ENCODE results near the gene NNMT. TPM values are rescaled to one million over a fixed set of nuclear protein-coding genes. Genes with fewer than 3 reads are reported as not detected.
A peak's percentile ranks its signal among the peaks of the same experiment; 100 is the strongest.

The NNMT gene
- polyA plus RNA-seq, 3 donors from 2014 or later, result 0.68 to 1.0 TPM; not detected in 1

DNA sequence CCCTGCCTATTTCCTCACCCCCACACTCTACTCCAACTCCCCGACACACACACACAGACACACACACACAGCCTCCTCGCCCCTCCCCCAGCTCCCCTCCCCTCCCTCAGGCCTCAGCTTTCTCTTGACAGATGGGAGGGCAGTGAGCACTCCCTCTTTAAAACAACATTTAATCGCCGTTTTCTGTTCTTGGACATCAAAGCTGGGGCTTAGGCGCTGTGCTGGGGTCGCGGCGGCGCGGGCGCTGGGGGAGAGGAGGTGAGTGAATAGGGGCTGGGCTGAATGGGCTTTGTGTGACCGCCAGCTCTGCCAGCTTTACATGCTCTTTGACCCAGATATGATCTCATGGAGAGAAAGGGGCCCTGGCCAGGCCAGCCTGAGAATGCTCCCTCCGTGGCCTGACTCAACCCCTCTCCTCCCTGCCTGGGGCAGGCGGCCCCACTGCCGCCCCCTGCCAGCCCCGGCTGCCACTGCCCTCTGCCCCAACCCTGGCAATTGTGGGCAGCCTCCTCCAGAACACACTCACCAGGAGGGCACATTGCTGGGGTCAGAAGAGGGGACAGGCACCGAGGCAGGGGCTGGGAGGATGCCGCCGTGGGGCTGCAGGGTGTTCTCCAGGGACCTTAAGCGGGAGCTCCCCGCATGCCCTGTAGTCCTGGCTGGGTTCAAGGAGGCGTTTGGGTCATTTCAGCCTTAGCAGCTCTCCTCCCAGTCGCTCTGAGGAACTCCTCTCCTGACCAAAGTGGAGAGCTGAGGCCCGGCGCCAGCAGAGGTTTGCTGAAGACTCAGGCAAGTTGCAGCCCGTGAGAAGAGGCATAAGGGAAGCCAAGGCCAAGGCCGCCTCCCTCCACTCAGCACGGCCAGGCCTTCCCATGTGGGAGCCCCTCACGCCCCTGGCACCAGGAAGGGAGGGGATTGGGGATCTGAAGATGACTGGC lies 38.3 kb upstream of the NNMT start:
- Mint-ChIP-seq H3K9me3 (no peaks in the 10 kb centered on the region), H3K27ac (peak overlapping the region in 4 of 6 donors; percentile 6 to 80 (median 56)), H3K4me1 (peaks cover 6 to 7% of the 10 kb centered on the region in 2 donors), H3K27me3 (ENCODE audit: low read depth in 3 of 3) (peaks cover 15 to 29% (median 19%) of the 10 kb centered on the region in 3 donors), H3K36me3 (peaks cover 0 to 6% (median 4%) of the 10 kb centered on the region in 3 donors), H3K4me3 (no peak overlapping the region)
- DNase-seq, result no peak

DNA sequence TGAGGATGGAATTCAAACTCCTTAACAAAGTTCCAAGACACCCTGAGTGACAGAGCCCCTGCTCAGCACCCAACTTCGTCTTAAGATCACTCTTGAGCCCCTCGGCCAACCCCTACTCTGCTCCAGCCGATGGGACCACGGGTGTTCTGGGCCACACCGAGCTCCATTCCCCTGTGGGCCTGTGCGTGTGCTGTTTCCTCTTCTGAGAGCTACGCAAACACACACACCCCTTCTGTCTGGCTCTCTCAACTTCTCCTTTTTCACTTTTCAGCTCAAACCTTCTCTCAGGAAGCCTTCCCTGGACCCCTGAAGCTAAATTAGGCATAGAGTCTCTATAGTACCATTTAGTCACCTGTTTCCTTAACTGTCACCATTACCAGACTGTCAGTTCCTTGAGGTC lies 37.5 kb upstream of the NNMT start:
- Mint-ChIP-seq H3K4me3 (no peak overlapping the region), H3K27ac (peak overlapping the region; percentile 2 to 80 (median 56)), H3K9me3 (no peaks in the 10 kb centered on the region), H3K36me3 (peaks cover 0 to 6% (median 4%) of the 10 kb centered on the region in 3 donors), H3K27me3 (ENCODE audit: low read depth in 3 of 3) (peaks cover 13 to 26% (median 19%) of the 10 kb centered on the region in 3 donors), H3K4me1 (peaks cover 6 to 7% of the 10 kb centered on the region in 2 donors)
- no peak for DNase-seq

DNA sequence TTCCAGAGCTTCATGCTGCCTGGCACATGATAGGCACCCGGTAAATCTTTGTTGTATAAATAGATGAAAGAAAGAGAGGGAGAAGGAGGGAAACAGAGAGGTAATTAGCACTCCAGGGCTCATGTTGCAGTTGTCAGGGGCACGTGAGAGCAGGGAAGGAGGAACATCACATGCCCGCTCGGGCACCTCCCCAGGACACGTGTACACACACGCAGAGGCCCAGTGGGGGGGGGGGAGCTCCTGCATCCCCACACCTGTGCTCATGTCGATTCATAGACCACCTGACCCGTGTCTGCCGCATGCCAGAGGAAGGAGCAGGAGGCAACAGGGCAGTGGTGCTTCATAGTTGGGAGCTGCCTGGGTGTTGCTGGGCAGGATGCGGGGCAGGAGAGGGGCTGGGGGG lies 37.1 kb upstream of the NNMT start:
- H3K4me1 Mint-ChIP-seq, result peaks cover 6 to 7% of the 10 kb centered on the region in 2 donors
- no peaks in the 10 kb centered on the region for H3K9me3 Mint-ChIP-seq
- peak overlapping the region in 5 of 6 donors; percentile 2 to 73 (median 43) for H3K27ac Mint-ChIP-seq
- peaks cover 13 to 24% (median 19%) of the 10 kb centered on the region in 3 donors for H3K27me3 Mint-ChIP-seq (ENCODE audit: low read depth in 3 of 3)
- no peak overlapping the region for H3K4me3 Mint-ChIP-seq
- H3K36me3 Mint-ChIP-seq, result peaks cover 0 to 4% (median 4%) of the 10 kb centered on the region in 3 donors
- no peak for DNase-seq

DNA sequence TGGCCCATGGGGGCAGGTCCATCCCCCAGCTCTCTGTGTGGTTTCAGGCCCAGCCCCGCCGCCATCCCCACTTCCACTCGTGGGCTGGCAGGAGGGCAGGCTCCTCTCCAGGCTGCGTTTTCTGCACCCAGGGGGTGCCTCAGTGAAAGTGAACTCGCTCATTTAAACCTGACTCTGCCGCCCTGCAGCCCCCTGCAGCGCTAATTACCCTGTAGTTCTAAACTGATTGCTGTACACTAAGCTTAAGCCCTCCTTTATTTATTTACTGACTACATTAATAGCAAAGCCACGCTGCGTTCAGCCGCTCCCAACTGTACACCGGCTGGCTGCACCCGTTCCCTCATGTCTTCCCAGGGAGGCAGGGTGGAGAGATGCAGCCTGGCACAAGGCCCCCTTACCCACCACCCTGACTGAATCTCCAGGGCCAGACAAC lies 36.6 kb upstream of the NNMT start:
- peaks cover 12 to 24% (median 18%) of the 10 kb centered on the region in 3 donors for H3K27me3 Mint-ChIP-seq (ENCODE audit: low read depth in 3 of 3)
- peaks cover 6 to 7% of the 10 kb centered on the region in 2 donors for H3K4me1 Mint-ChIP-seq
- H3K27ac Mint-ChIP-seq, result peak overlapping the region in 1 of 6 donors; percentile 31
- no peaks in the 10 kb centered on the region for H3K9me3 Mint-ChIP-seq
- H3K4me3 Mint-ChIP-seq, result no peak overlapping the region
- DNase-seq, result no peak
- H3K36me3 Mint-ChIP-seq, result peaks cover 0 to 4% (median 4%) of the 10 kb centered on the region in 3 donors

DNA sequence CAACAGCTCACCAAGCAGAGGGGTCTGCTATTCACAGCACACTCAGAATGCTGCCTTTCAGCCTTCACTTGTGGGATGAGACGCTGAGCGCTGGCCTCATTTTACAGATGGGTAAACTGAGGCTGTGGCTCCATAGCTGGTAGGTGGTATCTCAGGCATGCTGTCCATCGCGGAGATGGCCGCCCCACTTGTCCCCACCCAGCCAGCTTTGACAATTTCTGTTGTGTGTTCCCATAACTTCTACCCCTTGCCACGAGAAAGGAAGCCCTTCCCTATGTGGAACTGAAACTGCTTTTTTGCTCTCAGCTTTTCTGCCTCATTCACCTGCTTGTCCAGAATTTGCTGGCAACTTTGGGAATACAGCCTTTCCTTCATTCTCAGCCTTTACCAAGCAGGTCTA lies 36.1 kb upstream of the NNMT start:
- H3K27ac Mint-ChIP-seq, result peak overlapping the region in 1 of 6 donors; percentile 61
- no peak for DNase-seq
- peaks cover 11 to 22% (median 17%) of the 10 kb centered on the region in 3 donors for H3K27me3 Mint-ChIP-seq (ENCODE audit: low read depth in 3 of 3)
- peaks cover 0 to 4% (median 4%) of the 10 kb centered on the region in 3 donors for H3K36me3 Mint-ChIP-seq
- no peaks in the 10 kb centered on the region for H3K9me3 Mint-ChIP-seq
- peaks cover 6 to 7% of the 10 kb centered on the region in 2 donors for H3K4me1 Mint-ChIP-seq
- no peak overlapping the region for H3K4me3 Mint-ChIP-seq

- peaks cover 0 to 4% (median 4%) of the 10 kb centered on the region in 3 donors for H3K36me3 Mint-ChIP-seq
- peak overlapping the region in 1 of 6 donors; percentile 61 for H3K27ac Mint-ChIP-seq
- peaks cover 6 to 7% of the 10 kb centered on the region in 2 donors for H3K4me1 Mint-ChIP-seq
- H3K27me3 Mint-ChIP-seq (ENCODE audit: low read depth in 3 of 3), result peaks cover 11 to 22% (median 17%) of the 10 kb centered on the region in 3 donors
- no peak for DNase-seq
- no peak overlapping the region for H3K4me3 Mint-ChIP-seq
- no peaks in the 10 kb centered on the region for H3K9me3 Mint-ChIP-seq
Measured at GRCh38 chr11:114260483-114260882, 35.7 kb upstream of the NNMT start.

DNA sequence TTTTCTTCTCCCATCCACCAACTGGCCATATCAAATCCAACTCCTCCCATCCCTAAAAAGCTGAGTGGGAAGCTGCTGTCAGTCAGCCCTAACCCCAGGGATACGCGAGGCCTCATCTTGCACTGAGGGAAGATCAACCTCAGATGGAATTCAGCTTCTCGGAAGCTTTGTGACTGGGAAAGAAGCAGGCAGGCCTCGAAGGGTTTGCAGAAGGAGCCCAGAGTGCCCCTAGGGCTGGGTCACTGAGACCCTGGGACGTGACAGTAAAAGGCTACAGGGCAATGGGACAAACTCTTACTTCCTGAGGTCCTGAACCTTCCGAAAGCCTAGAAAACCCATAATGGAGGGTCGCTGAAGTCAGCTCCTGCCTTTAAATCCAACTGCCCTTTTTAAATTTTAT lies 34.4 kb upstream of the NNMT start:
- Mint-ChIP-seq H3K4me1 (peaks cover 6 to 7% of the 10 kb centered on the region in 2 donors), H3K27me3 (ENCODE audit: low read depth in 3 of 3) (peaks cover 9 to 21% (median 15%) of the 10 kb centered on the region in 3 donors), H3K27ac (no peak overlapping the region), H3K36me3 (no peaks in the 10 kb centered on the region), H3K4me3 (no peak overlapping the region), H3K9me3 (no peaks in the 10 kb centered on the region)
- DNase-seq, result no peak

- H3K27ac Mint-ChIP-seq, result no peak overlapping the region
- peaks cover 3 to 7% of the 10 kb centered on the region in 2 donors for H3K4me1 Mint-ChIP-seq
- no peaks in the 10 kb centered on the region for H3K9me3 Mint-ChIP-seq
- H3K4me3 Mint-ChIP-seq, result no peak overlapping the region
- no peaks in the 10 kb centered on the region for H3K36me3 Mint-ChIP-seq
- peaks cover 6 to 25% (median 10%) of the 10 kb centered on the region in 3 donors for H3K27me3 Mint-ChIP-seq (ENCODE audit: low read depth in 3 of 3)
- DNase-seq, result peak in 1 of 3 donors; percentile 28
Measured at GRCh38 chr11:114262681-114263512, 33.3 kb upstream of the NNMT start.

DNA sequence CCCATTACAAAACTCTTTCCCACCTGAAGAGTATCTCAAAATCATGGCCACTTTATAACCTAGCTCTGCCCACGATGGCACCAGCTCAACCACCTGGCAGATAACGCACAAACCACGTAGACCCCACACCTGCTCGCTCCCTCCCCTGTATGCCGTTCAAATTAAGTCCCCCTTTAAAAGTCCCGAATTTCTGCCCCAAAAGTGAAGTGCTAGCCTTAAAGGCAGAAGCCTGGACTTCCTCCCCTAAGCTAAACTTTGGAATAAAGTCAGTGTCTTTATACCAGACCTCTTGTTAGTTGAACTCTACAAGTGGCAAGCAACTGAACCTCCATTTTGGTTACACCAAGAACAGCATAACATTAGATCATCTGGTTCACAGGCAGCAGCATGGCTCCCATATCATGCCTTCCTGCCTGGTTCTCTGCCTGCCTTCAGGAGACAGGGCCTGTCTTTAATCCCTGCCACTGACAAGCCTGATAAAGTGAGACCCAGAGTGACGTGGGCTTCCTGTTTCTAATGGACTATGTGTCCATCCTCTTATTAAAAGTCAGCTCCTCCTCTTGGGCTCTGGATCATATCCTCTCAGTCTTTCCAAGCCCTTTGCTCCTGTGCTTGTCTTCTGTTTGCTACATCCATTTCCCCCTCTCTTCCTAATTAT lies 32.6 kb upstream of the NNMT start:
- Mint-ChIP-seq H3K4me1 (peaks cover 3 to 6% of the 10 kb centered on the region in 2 donors), H3K27me3 (ENCODE audit: low read depth in 3 of 3) (peaks cover 4 to 24% (median 7%) of the 10 kb centered on the region in 3 donors), H3K27ac (no peak overlapping the region), H3K4me3 (no peak overlapping the region), H3K36me3 (no peaks in the 10 kb centered on the region), H3K9me3 (no peaks in the 10 kb centered on the region)
- DNase-seq, result no peak

DNA sequence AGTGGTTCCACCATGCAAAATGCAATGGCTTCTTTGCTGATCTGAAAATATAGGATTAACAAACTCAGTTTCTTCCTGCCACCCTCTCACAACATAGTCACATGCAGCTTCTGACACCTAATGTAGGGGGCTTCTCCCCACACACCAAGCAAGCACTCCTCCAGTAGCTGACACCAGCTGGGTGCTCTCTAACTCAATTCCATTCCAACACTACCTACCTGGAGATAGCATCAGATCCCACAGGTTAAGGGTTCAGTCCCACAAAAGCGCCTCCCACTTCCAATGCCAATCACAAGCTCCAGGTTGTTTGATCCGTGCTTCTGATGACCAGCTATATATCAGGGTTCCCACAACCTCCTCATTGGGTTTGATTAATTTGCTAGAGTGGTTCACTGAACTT lies 31.8 kb upstream of the NNMT start:
- Mint-ChIP-seq H3K36me3 (no peaks in the 10 kb centered on the region), H3K4me1 (no peaks in the 10 kb centered on the region), H3K9me3 (no peaks in the 10 kb centered on the region), H3K27ac (no peak overlapping the region), H3K27me3 (ENCODE audit: low read depth in 3 of 3) (peaks cover 4 to 18% (median 4%) of the 10 kb centered on the region in 3 donors), H3K4me3 (no peak overlapping the region)
- DNase-seq, result no peak

- Mint-ChIP-seq H3K4me1 (no peaks in the 10 kb centered on the region), H3K27me3 (ENCODE audit: low read depth in 3 of 3) (peaks cover 0 to 14% (median 2%) of the 10 kb centered on the region in 3 donors), H3K4me3 (no peak overlapping the region), H3K36me3 (no peaks in the 10 kb centered on the region), H3K9me3 (no peaks in the 10 kb centered on the region), H3K27ac (no peak overlapping the region)
- DNase-seq, result no peak
Measured at GRCh38 chr11:114265122-114265878, 30.9 kb upstream of the NNMT start.

DNA sequence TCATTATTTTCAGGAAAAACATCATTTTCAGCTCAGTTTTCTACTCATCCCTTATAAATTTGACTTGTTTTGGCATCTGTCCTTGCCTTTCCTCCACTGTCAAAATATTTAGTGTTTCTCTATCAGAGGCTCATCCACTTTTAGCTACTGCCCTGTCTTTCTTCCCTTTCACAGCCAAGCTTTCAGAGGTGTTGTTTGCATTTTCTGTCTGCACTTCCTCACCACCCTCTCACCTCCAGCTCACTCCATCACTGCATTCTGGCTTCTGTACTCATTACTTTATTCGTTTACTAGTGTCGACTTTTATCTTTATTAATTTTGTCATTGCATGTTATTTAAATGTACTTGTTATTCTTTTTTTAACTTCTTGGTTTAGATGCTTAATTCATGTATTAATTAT lies 26.7 kb upstream of the NNMT start:
- DNase-seq, result no peak
- Mint-ChIP-seq H3K27ac (no peak overlapping the region), H3K27me3 (ENCODE audit: low read depth in 3 of 3) (peaks cover 2 to 22% (median 3%) of the 10 kb centered on the region in 3 donors), H3K9me3 (no peaks in the 10 kb centered on the region), H3K4me3 (no peak overlapping the region), H3K36me3 (peaks cover 0 to 5% (median 0%) of the 10 kb centered on the region in 3 donors), H3K4me1 (no peaks in the 10 kb centered on the region)

Data from immature natural killer cell (primary cell).